ENCODE measurements around the gene UGT2A3.

The UGT2A3 gene

DNA sequence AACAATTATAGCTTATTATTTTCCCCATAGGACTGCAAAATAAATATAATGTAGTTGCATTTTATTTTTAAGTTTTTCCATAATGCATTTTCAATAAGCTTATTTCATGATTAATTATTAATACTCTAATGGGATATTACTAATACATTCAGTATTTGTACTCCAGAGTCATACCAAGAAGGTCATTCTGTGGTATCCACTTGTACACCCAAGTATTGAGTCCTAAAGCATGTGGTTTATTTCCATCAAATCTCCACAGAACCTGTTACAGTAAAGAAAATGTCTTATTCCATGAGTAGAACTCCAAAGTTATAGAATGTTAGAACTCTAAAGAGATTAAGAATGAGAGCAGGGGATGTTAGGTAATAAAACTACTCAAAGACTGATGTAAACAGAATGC is 30.6 kb downstream of the UGT2A3 start:
- TF ChIP-seq, protein P1, sequence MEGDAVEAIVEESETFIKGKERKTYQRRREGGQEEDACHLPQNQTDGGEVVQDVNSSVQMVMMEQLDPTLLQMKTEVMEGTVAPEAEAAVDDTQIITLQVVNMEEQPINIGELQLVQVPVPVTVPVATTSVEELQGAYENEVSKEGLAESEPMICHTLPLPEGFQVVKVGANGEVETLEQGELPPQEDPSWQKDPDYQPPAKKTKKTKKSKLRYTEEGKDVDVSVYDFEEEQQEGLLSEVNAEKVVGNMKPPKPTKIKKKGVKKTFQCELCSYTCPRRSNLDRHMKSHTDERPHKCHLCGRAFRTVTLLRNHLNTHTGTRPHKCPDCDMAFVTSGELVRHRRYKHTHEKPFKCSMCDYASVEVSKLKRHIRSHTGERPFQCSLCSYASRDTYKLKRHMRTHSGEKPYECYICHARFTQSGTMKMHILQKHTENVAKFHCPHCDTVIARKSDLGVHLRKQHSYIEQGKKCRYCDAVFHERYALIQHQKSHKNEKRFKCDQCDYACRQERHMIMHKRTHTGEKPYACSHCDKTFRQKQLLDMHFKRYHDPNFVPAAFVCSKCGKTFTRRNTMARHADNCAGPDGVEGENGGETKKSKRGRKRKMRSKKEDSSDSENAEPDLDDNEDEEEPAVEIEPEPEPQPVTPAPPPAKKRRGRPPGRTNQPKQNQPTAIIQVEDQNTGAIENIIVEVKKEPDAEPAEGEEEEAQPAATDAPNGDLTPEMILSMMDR (IDR thresholded peaks at IDR 0.05; ENCODE audit: insufficient read depth, low read length, missing control alignments), result no peak
- CTCF ChIA-PET, result no interaction called here
- DNase-seq (ENCODE audit: low read depth, low spot score), result no peak
- POLR2A ChIA-PET, result no interaction called here
- no peak overlapping the region for H3K4me3 ChIP-seq (ENCODE audit: low read depth, low read length)

DNA sequence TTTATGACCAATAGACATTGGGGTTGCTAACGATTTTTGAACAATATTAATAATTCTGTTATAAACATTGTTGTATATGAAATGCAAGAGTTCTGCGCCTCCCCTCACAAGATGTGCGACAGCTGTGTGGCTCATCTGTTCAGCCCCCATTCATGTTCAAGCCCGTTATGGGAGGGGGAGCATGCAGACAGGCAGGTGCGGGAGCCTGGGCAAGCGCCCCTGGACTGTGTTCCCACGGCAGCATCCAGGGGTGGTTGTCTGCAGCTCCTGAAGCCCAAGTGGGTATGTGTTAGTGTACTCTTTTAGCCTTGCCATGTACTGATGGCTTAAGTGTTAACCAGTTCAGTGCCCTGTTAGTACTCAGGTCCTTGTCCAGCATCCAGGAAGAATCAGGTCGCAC is 34.6 kb downstream of the UGT2A3 start:
- POLR2A ChIA-PET, result no interaction called here
- no peak for DNase-seq (ENCODE audit: low read depth, low spot score)
- CTCF ChIA-PET, result no interaction called here
- TF ChIP-seq, protein P1 (IDR thresholded peaks at IDR 0.05; ENCODE audit: insufficient read depth, low read length, missing control alignments), result no peak
- no peak overlapping the region for H3K4me3 ChIP-seq (ENCODE audit: low read depth, low read length)

DNA sequence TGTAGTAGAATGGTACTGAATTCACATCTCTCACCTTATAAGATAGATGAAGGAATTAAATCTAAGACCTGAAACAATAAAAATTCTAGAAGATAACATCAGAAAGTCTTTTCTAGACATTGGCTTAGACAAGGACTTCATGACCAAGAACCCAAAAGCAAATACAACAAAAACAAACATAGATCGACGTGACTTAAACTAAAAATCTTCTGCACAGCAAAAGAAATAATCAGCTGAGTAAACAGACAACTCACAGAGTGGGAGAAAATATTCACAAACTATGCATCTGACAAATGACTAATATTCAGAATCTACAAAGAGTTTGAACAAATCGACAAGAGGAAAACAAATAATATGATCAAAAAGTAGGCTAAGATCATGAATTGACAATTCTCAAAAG is 38.8 kb downstream of the UGT2A3 start:
- POLR2A ChIA-PET, result no interaction called here

DNA sequence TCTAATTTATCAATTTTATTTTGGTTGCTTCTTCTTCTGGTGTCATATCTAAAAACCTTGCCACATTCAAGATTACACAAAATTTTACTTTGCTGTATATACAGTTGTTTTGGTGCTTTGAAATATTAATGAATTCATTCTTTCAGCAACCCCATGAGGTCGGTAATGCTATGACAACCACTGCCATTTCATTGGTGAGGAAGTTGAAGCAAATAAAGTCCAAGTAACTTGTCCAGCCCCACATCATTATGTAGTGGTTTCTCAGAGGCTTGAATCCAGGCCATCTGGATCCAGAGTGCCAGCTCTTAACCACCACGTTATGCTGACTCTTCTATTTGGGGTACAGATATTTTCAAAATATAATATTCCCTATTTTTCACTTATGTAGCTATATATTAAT is 42.2 kb downstream of the UGT2A3 start:
- TF ChIP-seq, protein P1 (IDR thresholded peaks at IDR 0.05; ENCODE audit: insufficient read depth, low read length, missing control alignments), result no peak
- DNase-seq (ENCODE audit: low read depth, low spot score), result no peak
- H3K4me3 ChIP-seq (ENCODE audit: low read depth, low read length), result no peak overlapping the region
- ChIA-PET POLR2A (no interaction called here), CTCF (no interaction called here)

More for the DNA sequence above, 38.8 kb downstream of the UGT2A3 start:
- DNase-seq (ENCODE audit: low read depth, low spot score), result no peak
- no peak overlapping the region for H3K4me3 ChIP-seq (ENCODE audit: low read depth, low read length)
- TF ChIP-seq, protein P1 (IDR thresholded peaks at IDR 0.05; ENCODE audit: insufficient read depth, low read length, missing control alignments), result no peak
- CTCF ChIA-PET, result no interaction called here

DNA sequence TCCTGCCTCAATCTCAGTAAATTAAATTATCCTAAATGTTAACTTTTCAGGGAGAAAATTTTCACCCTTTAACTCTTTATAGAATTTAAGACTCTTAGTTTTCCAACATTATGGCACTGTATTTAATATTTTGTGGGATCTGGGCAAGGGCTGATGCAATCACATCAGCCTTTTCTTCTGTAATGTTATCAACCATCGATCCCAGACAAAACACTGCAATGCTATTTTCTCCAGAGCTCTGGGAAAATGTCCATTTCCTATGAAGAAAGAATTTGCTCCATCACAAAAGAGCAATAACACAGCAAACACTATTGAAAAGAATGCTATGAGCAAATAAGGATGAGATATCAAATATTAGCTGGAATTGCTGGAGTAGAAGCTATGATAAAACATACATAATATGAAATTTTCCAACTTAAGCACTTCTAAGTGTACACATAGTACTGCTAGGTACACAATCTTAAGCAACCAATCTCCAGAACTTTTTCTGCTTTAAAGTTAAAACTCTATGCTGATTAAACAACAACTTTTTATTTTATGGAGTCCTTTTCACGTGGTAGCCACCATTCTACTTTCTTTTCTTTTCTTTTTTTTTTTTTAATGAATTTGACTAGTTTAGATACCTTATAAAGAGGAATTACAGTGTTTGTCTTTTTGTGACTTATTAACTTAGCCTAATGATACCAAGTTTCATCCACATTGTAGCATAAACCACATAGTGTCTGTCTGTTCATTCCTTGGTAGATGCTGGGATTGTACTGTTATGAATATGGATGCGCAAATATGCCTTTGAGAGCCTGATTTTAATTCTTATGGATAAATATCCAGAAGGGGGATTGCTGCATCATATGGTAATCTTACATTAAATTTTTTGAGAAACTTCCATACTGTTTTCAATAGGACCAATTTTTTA is 43.6 kb downstream of the UGT2A3 start:
- CTCF ChIA-PET, result no interaction called here
- TF ChIP-seq, protein P1 (IDR thresholded peaks at IDR 0.05; ENCODE audit: insufficient read depth, low read length, missing control alignments), result no peak
- no peak for DNase-seq (ENCODE audit: low read depth, low spot score)
- POLR2A ChIA-PET, result no interaction called here
- no peak overlapping the region for H3K4me3 ChIP-seq (ENCODE audit: low read depth, low read length)

DNA sequence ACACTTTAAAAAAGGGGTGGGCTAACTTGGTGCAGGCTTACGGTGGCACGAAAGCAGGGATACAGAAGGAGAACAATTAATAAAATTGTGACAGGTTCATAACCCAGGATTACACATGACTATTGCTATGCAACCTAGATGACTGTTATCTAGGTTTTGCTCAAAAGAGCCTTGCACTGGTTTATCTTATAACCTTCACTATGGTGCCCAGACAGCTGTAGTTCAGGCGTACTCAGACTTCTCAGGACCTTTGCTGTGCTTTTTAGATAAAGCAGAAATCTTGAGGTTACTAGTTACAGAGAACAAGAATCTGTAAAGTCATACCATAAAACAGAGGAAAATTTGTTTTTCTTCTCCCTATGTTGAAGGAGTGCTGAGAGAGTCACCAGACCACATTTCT is 44.4 kb downstream of the UGT2A3 start:
- no peak for DNase-seq (ENCODE audit: low read depth, low spot score)
- no peak overlapping the region for H3K4me3 ChIP-seq (ENCODE audit: low read depth, low read length)
- ChIA-PET POLR2A (no interaction called here), CTCF (no interaction called here)
- TF ChIP-seq, protein P1 (IDR thresholded peaks at IDR 0.05; ENCODE audit: insufficient read depth, low read length, missing control alignments), result no peak
